Measurements from ENCODE around the gene OSBPL1A. TPM values are rescaled to one million over a fixed set of nuclear protein-coding genes. Genes with fewer than 3 reads are reported as not detected.
"Not testable (repeated sequence)": the region's sequence is repeated elsewhere in the genome, so short reads cannot be mapped to it uniquely, and the experiment has no call there.

OSBPL1A gene
- total RNA-seq, 4 donors from 2014 or later = 19.1 to 46.7 (median 24.8) TPM

DNA sequence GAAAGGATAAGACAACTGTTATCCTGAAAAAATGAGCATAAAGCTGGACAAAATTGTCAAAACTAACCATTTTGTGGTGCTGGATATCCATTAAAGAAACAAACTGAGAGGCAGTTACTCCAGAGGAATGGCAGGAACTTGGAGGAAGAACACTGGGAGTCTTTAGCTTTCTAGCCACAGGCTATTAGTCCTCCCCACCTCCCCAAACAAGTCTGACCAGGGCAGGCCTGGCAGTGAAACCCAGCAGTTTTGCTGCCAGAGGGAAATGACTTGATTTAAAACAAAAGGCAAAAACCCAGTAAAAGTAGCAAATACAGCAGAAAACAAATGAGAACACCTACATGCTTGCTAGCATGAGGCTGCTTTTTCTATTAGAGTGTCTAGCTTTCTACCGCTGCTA lies 34.9 kb downstream of the OSBPL1A start:
- H3K4me3 ChIP-seq (ENCODE audit: low read depth, poor library complexity, severe bottlenecking) = no peak overlapping the region
- intact Hi-C loops (cut with DNase I; ENCODE audit: low total_unique reads) = loop anchor here (10.0 kb wide), 1 partner anchor 122 kb away; no protein-coding TSS in a partner anchor
- WGBS, 2 donors = 62 to 75% methylated on average over 1 of the region's 1 CpG
- no peak for DNase-seq (ENCODE audit: low spot score in 2 of 2)
- TF ChIP-seq, protein P1, sequence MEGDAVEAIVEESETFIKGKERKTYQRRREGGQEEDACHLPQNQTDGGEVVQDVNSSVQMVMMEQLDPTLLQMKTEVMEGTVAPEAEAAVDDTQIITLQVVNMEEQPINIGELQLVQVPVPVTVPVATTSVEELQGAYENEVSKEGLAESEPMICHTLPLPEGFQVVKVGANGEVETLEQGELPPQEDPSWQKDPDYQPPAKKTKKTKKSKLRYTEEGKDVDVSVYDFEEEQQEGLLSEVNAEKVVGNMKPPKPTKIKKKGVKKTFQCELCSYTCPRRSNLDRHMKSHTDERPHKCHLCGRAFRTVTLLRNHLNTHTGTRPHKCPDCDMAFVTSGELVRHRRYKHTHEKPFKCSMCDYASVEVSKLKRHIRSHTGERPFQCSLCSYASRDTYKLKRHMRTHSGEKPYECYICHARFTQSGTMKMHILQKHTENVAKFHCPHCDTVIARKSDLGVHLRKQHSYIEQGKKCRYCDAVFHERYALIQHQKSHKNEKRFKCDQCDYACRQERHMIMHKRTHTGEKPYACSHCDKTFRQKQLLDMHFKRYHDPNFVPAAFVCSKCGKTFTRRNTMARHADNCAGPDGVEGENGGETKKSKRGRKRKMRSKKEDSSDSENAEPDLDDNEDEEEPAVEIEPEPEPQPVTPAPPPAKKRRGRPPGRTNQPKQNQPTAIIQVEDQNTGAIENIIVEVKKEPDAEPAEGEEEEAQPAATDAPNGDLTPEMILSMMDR (IDR thresholded peaks at IDR 0.05) = no peak
- TF ChIP-seq POLR2A (IDR thresholded peaks at IDR 0.05) = no peak

DNA sequence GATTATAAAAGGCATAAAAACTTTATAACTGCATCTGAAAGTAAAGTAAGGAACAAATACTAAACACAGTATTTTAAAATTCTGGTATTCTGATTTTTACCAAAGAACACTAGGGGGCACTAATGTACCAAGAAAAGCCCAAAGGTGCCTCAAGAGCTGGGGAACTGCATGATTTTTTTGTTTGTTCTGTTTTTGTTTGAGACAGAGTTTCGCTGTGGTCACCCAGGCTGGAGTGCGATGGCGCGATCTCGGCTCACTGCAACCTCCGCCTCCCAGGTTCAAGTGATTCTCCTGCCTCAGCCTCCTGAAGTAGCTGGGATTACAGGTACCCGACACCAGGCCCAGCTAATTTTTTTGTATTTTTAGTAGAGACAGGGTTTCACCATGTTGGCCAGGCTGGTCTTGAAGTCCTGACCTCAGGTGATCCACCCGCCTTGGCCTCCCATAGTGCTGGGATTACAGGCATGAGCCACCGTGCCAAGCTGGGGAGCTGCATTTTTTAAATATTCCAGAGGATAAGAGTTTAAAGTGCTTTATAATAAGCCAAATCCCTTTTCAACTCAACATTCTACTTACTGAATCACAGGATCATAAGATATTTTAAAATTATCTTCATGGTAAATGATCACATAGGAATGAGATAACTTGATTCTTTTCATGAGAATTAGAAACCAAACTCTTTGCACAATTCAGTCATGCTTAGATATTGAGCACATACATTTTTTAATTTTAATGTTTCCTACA lies 37.7 kb downstream of the OSBPL1A start:
- intact Hi-C loops (cut with DNase I; ENCODE audit: low total_unique reads) = loop anchor here (10.0 kb wide), 1 partner anchor 125 kb away; no protein-coding TSS in a partner anchor
- not testable (repeated sequence) for DNase-seq (ENCODE audit: low spot score in 2 of 2); H3K4me3 ChIP-seq (ENCODE audit: low read depth, poor library complexity, severe bottlenecking)
- 21 to 32% methylated on average over 9 of the region's 9 CpGs for WGBS, 2 donors

DNA sequence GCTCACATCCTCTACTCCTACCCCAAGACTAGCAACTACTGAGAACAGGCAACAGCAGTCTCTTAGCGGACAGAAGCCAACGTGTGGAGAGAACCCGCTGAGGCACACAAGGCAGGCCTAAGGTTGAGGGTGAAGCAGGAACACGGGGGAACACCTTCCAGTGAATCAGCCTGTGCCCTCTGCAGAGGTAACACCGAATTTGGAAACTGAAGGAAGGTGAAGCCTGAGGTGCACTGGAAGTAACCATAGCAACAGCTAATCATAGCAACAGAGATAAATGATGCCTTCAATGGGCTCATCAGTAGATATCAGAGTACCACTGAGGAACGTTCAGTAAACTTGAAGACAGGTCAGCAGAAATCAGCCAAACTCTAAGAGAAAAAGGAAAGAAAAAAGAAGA lies 43.3 kb downstream of the OSBPL1A start:
- intact Hi-C loops (cut with DNase I; ENCODE audit: low total_unique reads) = no loop called here
- 83 to 90% methylated on average over 6 of the region's 6 CpGs for WGBS, 2 donors
- TF ChIP-seq, protein P1 (IDR thresholded peaks at IDR 0.05) = no peak
- no peak for TF ChIP-seq POLR2A (IDR thresholded peaks at IDR 0.05)
- H3K4me3 ChIP-seq (ENCODE audit: low read depth, poor library complexity, severe bottlenecking) = no peak overlapping the region
- DNase-seq (ENCODE audit: low spot score in 2 of 2) = no peak

DNA sequence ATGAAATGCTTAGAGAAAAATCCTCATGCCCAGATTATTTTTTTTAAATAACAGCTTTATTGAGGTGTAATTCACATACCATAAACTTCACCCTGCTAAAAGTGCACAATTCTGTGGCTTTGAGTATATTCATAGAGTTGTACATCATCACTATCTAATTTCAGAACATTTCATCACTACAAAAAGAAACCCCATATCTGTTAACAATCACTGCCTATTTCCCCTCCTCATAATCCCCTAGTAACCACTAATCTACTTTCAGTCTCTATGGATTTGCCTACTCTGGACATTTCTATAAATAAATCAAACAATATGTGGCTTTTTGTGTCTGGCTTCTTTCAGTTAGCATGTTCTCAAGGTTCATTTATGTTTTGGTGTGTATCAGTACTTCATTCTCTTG lies 51.4 kb downstream of the OSBPL1A start:
- H3K4me3 ChIP-seq (ENCODE audit: low read depth, poor library complexity, severe bottlenecking) = no peak overlapping the region
- intact Hi-C loops (cut with DNase I; ENCODE audit: low total_unique reads) = no loop called here
- TF ChIP-seq POLR2A (IDR thresholded peaks at IDR 0.05) = no peak
- TF ChIP-seq, protein P1 (IDR thresholded peaks at IDR 0.05) = no peak
- DNase-seq (ENCODE audit: low spot score in 2 of 2) = no peak

DNA sequence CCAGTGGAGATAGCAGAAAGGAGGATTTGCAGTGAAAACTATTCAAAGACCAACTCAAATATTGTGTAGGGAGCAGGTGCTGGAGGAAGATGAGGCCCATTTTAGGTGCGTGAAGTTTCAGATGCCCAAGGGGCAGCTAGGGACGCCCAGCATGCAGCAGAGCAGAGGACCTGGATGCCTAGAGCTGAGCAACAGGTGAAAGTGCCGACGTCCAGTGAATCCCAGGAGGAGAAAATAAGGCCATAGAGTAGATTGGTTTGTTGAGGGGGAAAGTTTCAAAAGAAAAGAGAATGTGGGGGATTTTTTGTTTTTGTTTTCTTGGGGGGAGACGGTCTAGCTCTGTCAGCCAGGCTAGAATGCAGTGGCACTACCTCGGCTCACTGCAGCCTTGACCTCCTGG lies 53.1 kb downstream of the OSBPL1A start:
- no peak overlapping the region for H3K4me3 ChIP-seq (ENCODE audit: low read depth, poor library complexity, severe bottlenecking)
- intact Hi-C loops (cut with DNase I; ENCODE audit: low total_unique reads) = no loop called here
- DNase-seq (ENCODE audit: low spot score in 2 of 2) = no peak
- TF ChIP-seq, protein P1 (IDR thresholded peaks at IDR 0.05) = no peak
- no peak for TF ChIP-seq POLR2A (IDR thresholded peaks at IDR 0.05)
- WGBS, 2 donors = 93 to 96% methylated on average over 6 of the region's 6 CpGs

DNA sequence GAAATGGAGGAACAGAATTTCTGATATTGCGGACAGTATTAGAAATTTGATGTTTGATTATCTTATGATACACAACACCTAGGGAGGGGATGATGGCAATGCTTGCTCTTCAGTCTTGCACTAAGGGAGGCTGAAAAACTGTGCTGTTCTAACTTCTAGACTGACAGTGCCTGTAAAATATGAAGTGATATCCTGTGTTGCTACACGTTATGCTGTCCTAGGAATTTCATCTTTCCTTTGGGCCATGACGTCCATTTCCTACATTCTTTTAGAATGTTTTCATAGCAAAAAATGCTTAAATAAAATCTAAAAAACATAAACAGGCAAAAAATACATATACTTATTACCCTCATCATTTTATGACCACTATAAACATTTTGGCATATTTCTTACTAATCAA lies 55.3 kb downstream of the OSBPL1A start:
- no peak for DNase-seq (ENCODE audit: low spot score in 2 of 2)
- intact Hi-C loops (cut with DNase I; ENCODE audit: low total_unique reads) = no loop called here
- WGBS, 2 donors = 86 to 92% methylated on average over 3 of the region's 3 CpGs
- TF ChIP-seq, protein P1 (IDR thresholded peaks at IDR 0.05) = no peak
- no peak for TF ChIP-seq POLR2A (IDR thresholded peaks at IDR 0.05)
- no peak overlapping the region for H3K4me3 ChIP-seq (ENCODE audit: low read depth, poor library complexity, severe bottlenecking)

Data from lower leg skin (tissue), 4 donors.